Measurements from ENCODE around the gene KCNG2.

The KCNG2 gene

DNA sequence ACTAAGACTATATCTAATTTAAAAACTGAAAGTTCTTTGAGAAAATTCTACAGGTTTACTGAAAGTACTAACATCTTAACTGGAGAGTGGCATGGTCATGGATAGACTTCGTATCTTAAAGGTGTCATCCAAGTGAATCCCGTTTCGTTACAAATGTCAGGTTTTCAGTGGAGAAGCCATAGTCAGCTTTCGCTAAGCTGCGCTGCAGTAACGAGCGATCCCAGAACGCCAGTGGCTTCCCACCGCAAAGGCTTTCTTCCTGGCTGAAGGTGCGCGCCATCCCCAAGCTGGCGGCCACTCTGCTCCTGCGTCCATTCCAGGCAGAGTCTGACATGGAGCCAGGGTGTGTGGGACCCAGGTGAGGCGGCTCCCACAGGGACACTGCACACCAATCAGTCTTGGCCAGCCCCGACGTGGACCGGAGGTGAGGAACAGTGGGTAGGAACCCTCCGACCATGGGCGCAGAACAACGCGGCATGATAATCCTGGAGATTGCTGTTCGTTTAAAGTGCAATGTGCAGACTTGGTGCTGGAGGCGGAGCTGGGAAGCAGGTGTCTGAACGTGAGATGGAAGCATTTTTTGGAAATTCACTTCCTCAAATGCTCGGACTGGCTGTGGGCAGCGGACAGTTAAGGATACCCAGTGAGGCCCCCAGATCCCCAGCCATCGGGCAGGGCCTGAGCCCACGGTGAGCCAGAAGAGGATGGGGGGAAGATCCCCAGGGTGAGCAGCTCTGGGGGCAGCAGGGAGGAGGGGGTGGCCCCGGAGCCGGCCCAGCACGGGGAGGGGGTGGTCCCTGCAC is 27.8 kb upstream of the KCNG2 start:
- Histone ChIP-seq H2BK120ac (ENCODE audit: insufficient read depth, low read length, poor library complexity) (no peak overlapping the region), H3K9ac (ENCODE audit: low read length) (no peak overlapping the region)

GRCh38 chr18:79770501-79770815 is 27.3 kb upstream of the KCNG2 start:
- Histone ChIP-seq H3K18ac (ENCODE audit: low read length) (no peak overlapping the region), H2AFZ (ENCODE audit: insufficient read depth, low read length, poor library complexity) (no peak overlapping the region), H3K4me2 (ENCODE audit: low read length) (no peak overlapping the region), H3K27ac (ENCODE audit: low read depth, low read length) (no peak overlapping the region), H4K8ac (ENCODE audit: low read depth, low read length) (no peak overlapping the region), H3K9me3 (ENCODE audit: insufficient read depth, low read depth, low read length) (peaks cover 27% of the 10 kb centered on the region), H3K79me2 (ENCODE audit: control insufficient read depth, insufficient read depth, low read length, poor library complexity) (no peaks in the 10 kb centered on the region), H2BK5ac (ENCODE audit: low read depth, low read length, poor library complexity) (no peak overlapping the region), H3K9ac (ENCODE audit: low read length) (peak overlapping the region; percentile 8), H3K36me3 (ENCODE audit: control insufficient read depth in 1 of 2, insufficient read depth in 2 of 2, low read length in 2 of 2) (no peaks in the 10 kb centered on the region), H3K14ac (ENCODE audit: low read length) (no peak overlapping the region), H4K12ac (ENCODE audit: low read depth, low read length) (no peak overlapping the region), H3K79me1 (ENCODE audit: low read length) (no peaks in the 10 kb centered on the region), H4K91ac (ENCODE audit: low read depth, low read length) (no peak overlapping the region), H3K27me3 (ENCODE audit: insufficient read depth, low read length) (no peaks in the 10 kb centered on the region), H3K23ac (ENCODE audit: low read length) (no peak overlapping the region), H2BK12ac (ENCODE audit: low read length) (no peak overlapping the region), H3K4ac (ENCODE audit: low read depth, low read length) (no peak overlapping the region), H2BK120ac (ENCODE audit: insufficient read depth, low read length, poor library complexity) (no peak overlapping the region), H2AK5ac (ENCODE audit: low read length) (no peak overlapping the region), H3K4me3 (ENCODE audit: low read depth, low read length) (no peak overlapping the region), H3K4me1 (ENCODE audit: control insufficient read depth in 1 of 2, insufficient read depth in 2 of 2, low read length in 2 of 2) (no peaks in the 10 kb centered on the region)
- no CpG with 5 or more reads among the region's 11 CpGs for WGBS (ENCODE audit: extremely low coverage, insufficient coverage, insufficient read length)
- DNase-seq, result no peak

More for the DNA sequence above, 27.8 kb upstream of the KCNG2 start:
- no CpG with 5 or more reads among the region's 31 CpGs for WGBS (ENCODE audit: extremely low coverage, insufficient coverage, insufficient read length)
- Histone ChIP-seq H3K4me2 (ENCODE audit: low read length) (no peak overlapping the region), H2BK12ac (ENCODE audit: low read length) (no peak overlapping the region), H3K18ac (ENCODE audit: low read length) (no peak overlapping the region), H2BK5ac (ENCODE audit: low read depth, low read length, poor library complexity) (no peak overlapping the region), H4K12ac (ENCODE audit: low read depth, low read length) (no peak overlapping the region), H3K4me3 (ENCODE audit: low read depth, low read length) (peak overlapping the region; percentile 28), H3K4me1 (ENCODE audit: control insufficient read depth in 1 of 2, insufficient read depth in 2 of 2, low read length in 2 of 2) (no peaks in the 10 kb centered on the region), H2AK5ac (ENCODE audit: low read length) (no peak overlapping the region), H3K4ac (ENCODE audit: low read depth, low read length) (no peak overlapping the region), H3K9me3 (ENCODE audit: insufficient read depth, low read depth, low read length) (peaks cover 27% of the 10 kb centered on the region), H3K79me2 (ENCODE audit: control insufficient read depth, insufficient read depth, low read length, poor library complexity) (no peaks in the 10 kb centered on the region), H3K27ac (ENCODE audit: low read depth, low read length) (no peak overlapping the region), H3K14ac (ENCODE audit: low read length) (no peak overlapping the region), H4K91ac (ENCODE audit: low read depth, low read length) (no peak overlapping the region), H2AFZ (ENCODE audit: insufficient read depth, low read length, poor library complexity) (no peak overlapping the region), H3K27me3 (ENCODE audit: insufficient read depth, low read length) (no peaks in the 10 kb centered on the region), H3K36me3 (ENCODE audit: control insufficient read depth in 1 of 2, insufficient read depth in 2 of 2, low read length in 2 of 2) (no peaks in the 10 kb centered on the region), H4K8ac (ENCODE audit: low read depth, low read length) (no peak overlapping the region), H3K23ac (ENCODE audit: low read length) (no peak overlapping the region), H3K79me1 (ENCODE audit: low read length) (no peaks in the 10 kb centered on the region)
- no peak for DNase-seq

GRCh38 chr18:79770826-79771225 is 26.9 kb upstream of the KCNG2 start:
- Histone ChIP-seq H4K91ac (ENCODE audit: low read depth, low read length) (no peak overlapping the region), H2BK12ac (ENCODE audit: low read length) (no peak overlapping the region), H3K36me3 (ENCODE audit: control insufficient read depth in 1 of 2, insufficient read depth in 2 of 2, low read length in 2 of 2) (no peaks in the 10 kb centered on the region), H3K79me1 (ENCODE audit: low read length) (no peaks in the 10 kb centered on the region), H3K9me3 (ENCODE audit: insufficient read depth, low read depth, low read length) (peaks cover 27% of the 10 kb centered on the region), H3K4me1 (ENCODE audit: control insufficient read depth in 1 of 2, insufficient read depth in 2 of 2, low read length in 2 of 2) (no peaks in the 10 kb centered on the region), H3K18ac (ENCODE audit: low read length) (no peak overlapping the region), H4K8ac (ENCODE audit: low read depth, low read length) (no peak overlapping the region), H3K4me3 (ENCODE audit: low read depth, low read length) (peak overlapping the region; percentile 14), H2AFZ (ENCODE audit: insufficient read depth, low read length, poor library complexity) (no peak overlapping the region), H4K12ac (ENCODE audit: low read depth, low read length) (no peak overlapping the region), H3K27me3 (ENCODE audit: insufficient read depth, low read length) (no peaks in the 10 kb centered on the region), H3K27ac (ENCODE audit: low read depth, low read length) (no peak overlapping the region), H3K23ac (ENCODE audit: low read length) (no peak overlapping the region), H3K4ac (ENCODE audit: low read depth, low read length) (no peak overlapping the region), H2BK5ac (ENCODE audit: low read depth, low read length, poor library complexity) (no peak overlapping the region), H2AK5ac (ENCODE audit: low read length) (no peak overlapping the region), H3K79me2 (ENCODE audit: control insufficient read depth, insufficient read depth, low read length, poor library complexity) (no peaks in the 10 kb centered on the region), H2BK120ac (ENCODE audit: insufficient read depth, low read length, poor library complexity) (no peak overlapping the region), H3K14ac (ENCODE audit: low read length) (no peak overlapping the region), H3K4me2 (ENCODE audit: low read length) (no peak overlapping the region), H3K9ac (ENCODE audit: low read length) (peak overlapping the region; percentile 8)
- DNase-seq, result no peak
- no CpG with 5 or more reads among the region's 24 CpGs for WGBS (ENCODE audit: extremely low coverage, insufficient coverage, insufficient read length)

GRCh38 chr18:79771446-79772107 is 26.2 kb upstream of the KCNG2 start:
- H4K91ac ChIP-seq (ENCODE audit: low read depth, low read length), result no peak overlapping the region
- no peak overlapping the region for H3K4me2 ChIP-seq (ENCODE audit: low read length)
- no peak overlapping the region for H2BK120ac ChIP-seq (ENCODE audit: insufficient read depth, low read length, poor library complexity)
- H3K4me3 ChIP-seq (ENCODE audit: low read depth, low read length), result no peak overlapping the region
- DNase-seq, result no peak
- H2BK5ac ChIP-seq (ENCODE audit: low read depth, low read length, poor library complexity), result no peak overlapping the region
- H4K8ac ChIP-seq (ENCODE audit: low read depth, low read length), result no peak overlapping the region
- no peak overlapping the region for H2AK5ac ChIP-seq (ENCODE audit: low read length)
- H3K79me1 ChIP-seq (ENCODE audit: low read length), result no peaks in the 10 kb centered on the region
- H3K23ac ChIP-seq (ENCODE audit: low read length), result no peak overlapping the region
- no peak overlapping the region for H3K9ac ChIP-seq (ENCODE audit: low read length)
- no peak overlapping the region for H3K4ac ChIP-seq (ENCODE audit: low read depth, low read length)
- H3K4me1 ChIP-seq (ENCODE audit: control insufficient read depth in 1 of 2, insufficient read depth in 2 of 2, low read length in 2 of 2), result no peaks in the 10 kb centered on the region
- H4K12ac ChIP-seq (ENCODE audit: low read depth, low read length), result no peak overlapping the region
- no peak overlapping the region for H3K14ac ChIP-seq (ENCODE audit: low read length)
- no peak overlapping the region for H3K27ac ChIP-seq (ENCODE audit: low read depth, low read length)
- no peaks in the 10 kb centered on the region for H3K27me3 ChIP-seq (ENCODE audit: insufficient read depth, low read length)
- H3K9me3 ChIP-seq (ENCODE audit: insufficient read depth, low read depth, low read length), result peaks cover 24% of the 10 kb centered on the region
- no peak overlapping the region for H2BK12ac ChIP-seq (ENCODE audit: low read length)
- no peak overlapping the region for H3K18ac ChIP-seq (ENCODE audit: low read length)
- no peaks in the 10 kb centered on the region for H3K79me2 ChIP-seq (ENCODE audit: control insufficient read depth, insufficient read depth, low read length, poor library complexity)
- no CpG with 5 or more reads among the region's 35 CpGs for WGBS (ENCODE audit: extremely low coverage, insufficient coverage, insufficient read length)
- no peak overlapping the region for H2AFZ ChIP-seq (ENCODE audit: insufficient read depth, low read length, poor library complexity)
- H3K36me3 ChIP-seq (ENCODE audit: control insufficient read depth in 1 of 2, insufficient read depth in 2 of 2, low read length in 2 of 2), result no peaks in the 10 kb centered on the region

Data from trophoblast cell (in vitro differentiated cells and primary cell).